ENCODE measurements around the gene LZIC. TPM values are rescaled to one million over a fixed set of nuclear protein-coding genes. Genes with fewer than 3 reads are reported as not detected.
A peak's percentile ranks its signal among the peaks of the same experiment; 100 is the strongest.

The LZIC gene
- total RNA-seq, 1 donor from 2014 or later: 29.1 TPM

DNA sequence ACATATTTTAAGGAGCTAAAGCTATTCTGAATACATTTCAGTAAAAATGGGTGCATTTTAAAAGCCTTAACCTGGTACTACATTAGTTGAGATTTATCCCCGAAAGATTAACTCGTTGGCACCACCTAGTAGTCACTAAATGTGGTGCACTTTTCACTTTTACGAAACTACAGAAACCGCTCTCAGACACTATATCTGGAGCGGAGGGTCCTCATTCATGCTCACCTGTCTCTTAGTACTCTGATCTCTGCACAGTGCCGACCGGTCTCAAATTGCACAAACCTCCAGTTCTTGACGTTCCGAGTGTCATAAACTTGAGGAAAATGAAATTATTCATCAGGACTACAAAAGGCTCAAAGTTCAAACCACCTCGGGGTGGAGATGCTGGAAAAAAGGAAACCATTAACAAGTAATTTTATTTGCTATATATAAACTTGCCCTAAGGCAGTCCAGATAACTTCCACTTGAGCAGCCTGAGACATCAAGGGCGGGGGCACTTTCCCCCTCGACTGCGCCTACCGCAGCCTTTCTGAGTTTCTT lies 722 bp downstream of the LZIC start:
- Histone ChIP-seq H3K4me3 (peak overlapping the region; percentile 76), H3K27ac (peak overlapping the region; percentile 88), H3K27me3 (no peaks in the 10 kb centered on the region), H3K36me3 (peaks cover 15% of the 10 kb centered on the region), H3K9me3 (no peaks in the 10 kb centered on the region), H3K4me1 (peaks cover 14% of the 10 kb centered on the region)
- TF ChIP-seq, protein P1, sequence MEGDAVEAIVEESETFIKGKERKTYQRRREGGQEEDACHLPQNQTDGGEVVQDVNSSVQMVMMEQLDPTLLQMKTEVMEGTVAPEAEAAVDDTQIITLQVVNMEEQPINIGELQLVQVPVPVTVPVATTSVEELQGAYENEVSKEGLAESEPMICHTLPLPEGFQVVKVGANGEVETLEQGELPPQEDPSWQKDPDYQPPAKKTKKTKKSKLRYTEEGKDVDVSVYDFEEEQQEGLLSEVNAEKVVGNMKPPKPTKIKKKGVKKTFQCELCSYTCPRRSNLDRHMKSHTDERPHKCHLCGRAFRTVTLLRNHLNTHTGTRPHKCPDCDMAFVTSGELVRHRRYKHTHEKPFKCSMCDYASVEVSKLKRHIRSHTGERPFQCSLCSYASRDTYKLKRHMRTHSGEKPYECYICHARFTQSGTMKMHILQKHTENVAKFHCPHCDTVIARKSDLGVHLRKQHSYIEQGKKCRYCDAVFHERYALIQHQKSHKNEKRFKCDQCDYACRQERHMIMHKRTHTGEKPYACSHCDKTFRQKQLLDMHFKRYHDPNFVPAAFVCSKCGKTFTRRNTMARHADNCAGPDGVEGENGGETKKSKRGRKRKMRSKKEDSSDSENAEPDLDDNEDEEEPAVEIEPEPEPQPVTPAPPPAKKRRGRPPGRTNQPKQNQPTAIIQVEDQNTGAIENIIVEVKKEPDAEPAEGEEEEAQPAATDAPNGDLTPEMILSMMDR (IDR thresholded peaks at IDR 0.05): peak; percentile 47
- DNase-seq: no peak
- intact Hi-C loops (cut with DNase I): loop anchor here (5.0 kb wide), 1 partner anchor 65 kb away; no protein-coding TSS in a partner anchor
- ATAC-seq: peak; percentile 58

DNA sequence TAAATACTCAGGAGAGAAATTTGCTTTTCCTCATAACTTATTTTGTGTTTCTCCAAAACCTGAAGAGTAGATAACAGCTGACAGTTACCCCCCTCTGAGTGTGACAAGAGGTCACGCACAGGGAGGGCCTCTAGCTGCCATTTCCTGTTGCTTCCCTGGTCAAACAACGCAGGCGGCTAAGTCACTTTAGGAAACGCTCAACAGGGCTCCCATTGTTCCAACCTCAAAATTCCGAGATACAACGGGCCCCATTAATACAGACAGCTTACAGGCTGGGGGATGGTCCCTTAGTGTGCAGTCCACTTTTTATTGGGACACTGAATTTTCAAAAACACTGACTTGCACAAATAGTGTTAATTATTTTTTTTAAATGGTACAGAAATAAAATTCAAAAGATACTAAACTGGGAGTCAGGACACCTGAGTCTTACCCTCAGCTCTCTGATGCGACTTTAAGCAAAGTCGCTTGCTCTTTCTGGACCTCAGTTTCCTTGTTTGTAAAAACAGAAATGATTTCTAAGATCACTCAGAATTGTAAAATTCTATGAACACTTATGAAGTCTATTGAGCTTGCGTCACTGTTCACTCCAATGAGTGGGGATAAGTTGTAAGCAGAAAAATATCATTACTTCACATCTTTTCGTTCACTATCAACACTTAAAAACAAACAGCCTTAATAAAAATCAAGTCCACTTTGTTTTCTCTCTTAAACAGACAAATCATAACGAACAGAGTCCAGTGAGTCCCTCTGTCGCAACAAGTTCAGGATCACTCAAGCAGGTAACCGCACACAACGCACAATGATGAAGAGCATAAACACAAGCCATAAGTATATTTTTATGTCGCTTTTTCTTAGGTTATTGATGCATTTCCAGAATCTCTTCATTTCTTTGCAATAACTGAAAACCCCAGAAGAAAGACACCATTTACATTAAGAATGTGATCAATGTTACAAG lies 13.5 kb downstream of the LZIC start:
- no peak for DNase-seq
- peaks cover 53% of the 10 kb centered on the region for H3K36me3 ChIP-seq
- TF ChIP-seq, protein P1 (IDR thresholded peaks at IDR 0.05): no peak
- H3K27ac ChIP-seq: no peak overlapping the region
- no peak for ATAC-seq
- no peaks in the 10 kb centered on the region for H3K4me1 ChIP-seq
- intact Hi-C loops (cut with DNase I): no loop called here
- no peak overlapping the region for H3K4me3 ChIP-seq
- H3K27me3 ChIP-seq: no peaks in the 10 kb centered on the region
- no peaks in the 10 kb centered on the region for H3K9me3 ChIP-seq

DNA sequence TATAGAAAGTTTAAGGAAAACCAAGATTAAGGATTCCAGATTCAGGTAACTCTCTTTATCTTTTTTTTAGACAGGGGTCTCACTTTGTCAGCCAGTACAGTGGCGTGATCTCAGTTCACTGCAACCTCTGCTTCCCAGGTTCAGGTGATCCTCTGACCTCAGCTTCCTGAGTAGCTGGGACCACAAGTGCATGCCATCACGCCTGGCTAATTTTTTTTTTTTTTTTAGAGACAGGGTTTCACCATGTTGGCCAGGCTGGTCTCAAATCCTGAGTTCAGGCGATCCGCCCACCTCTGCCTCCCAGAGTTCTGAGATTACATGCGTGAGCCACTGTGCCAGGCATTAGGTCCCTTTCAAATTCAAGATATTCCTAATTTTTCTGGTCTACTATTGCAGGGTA lies 15.9 kb downstream of the LZIC start:
- H3K27ac ChIP-seq: no peak overlapping the region
- no peak for DNase-seq
- H3K27me3 ChIP-seq: no peaks in the 10 kb centered on the region
- intact Hi-C loops (cut with DNase I): no loop called here
- no peak for ATAC-seq
- H3K9me3 ChIP-seq: no peaks in the 10 kb centered on the region
- H3K36me3 ChIP-seq: peaks cover 32% of the 10 kb centered on the region
- H3K4me3 ChIP-seq: no peak overlapping the region
- no peaks in the 10 kb centered on the region for H3K4me1 ChIP-seq
- TF ChIP-seq, protein P1 (IDR thresholded peaks at IDR 0.05): no peak

DNA sequence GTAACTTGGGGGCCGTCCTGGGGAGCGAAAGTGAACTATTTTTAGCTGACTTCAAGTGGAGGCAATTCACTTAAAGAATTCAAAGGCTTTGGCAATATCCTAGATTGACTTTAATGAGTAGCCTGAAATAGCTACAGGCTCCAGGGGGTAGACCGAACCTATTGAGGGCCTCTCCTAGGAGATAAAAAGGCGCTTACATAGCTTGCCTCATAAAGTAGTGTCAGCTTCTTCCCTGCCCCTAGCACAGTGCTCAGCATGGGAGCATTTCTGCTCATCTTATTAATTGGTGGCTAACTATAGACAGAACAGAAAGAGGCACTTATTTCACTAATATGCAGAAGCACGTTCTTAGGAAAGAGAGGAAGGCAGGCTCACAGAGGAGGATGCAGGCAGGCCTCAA lies 20.8 kb downstream of the LZIC start:
- Histone ChIP-seq H3K4me3 (no peak overlapping the region), H3K9me3 (no peaks in the 10 kb centered on the region), H3K27me3 (no peaks in the 10 kb centered on the region), H3K36me3 (no peaks in the 10 kb centered on the region), H3K27ac (no peak overlapping the region), H3K4me1 (no peaks in the 10 kb centered on the region)
- TF ChIP-seq, protein P1 (IDR thresholded peaks at IDR 0.05): no peak
- ATAC-seq (peak; percentile 51), DNase-seq (no peak)
- intact Hi-C loops (cut with DNase I): no loop called here

DNA sequence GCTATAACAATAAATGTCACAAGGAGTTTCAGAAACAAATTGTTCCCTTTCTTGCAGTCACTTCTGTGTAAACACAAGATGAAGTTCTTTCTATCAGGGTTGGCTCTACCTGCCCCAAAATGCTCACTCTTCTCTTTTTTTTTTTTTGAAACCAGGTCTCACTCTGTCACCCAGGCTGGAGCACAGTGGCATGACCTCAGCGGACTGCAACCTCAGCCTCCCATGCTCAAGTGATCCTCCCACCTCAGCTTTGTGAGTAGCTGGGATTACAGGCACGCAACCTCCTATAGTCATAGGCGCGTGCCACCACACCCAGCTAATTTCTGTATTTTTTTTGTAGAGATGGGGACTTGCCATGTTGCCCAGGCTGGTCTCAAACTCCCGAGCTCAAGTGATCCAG lies 22.6 kb downstream of the LZIC start:
- no peaks in the 10 kb centered on the region for H3K9me3 ChIP-seq
- H3K4me1 ChIP-seq: no peaks in the 10 kb centered on the region
- H3K27ac ChIP-seq: no peak overlapping the region
- no peaks in the 10 kb centered on the region for H3K27me3 ChIP-seq
- DNase-seq: no peak
- H3K36me3 ChIP-seq: no peaks in the 10 kb centered on the region
- no peak for ATAC-seq
- H3K4me3 ChIP-seq: no peak overlapping the region
- intact Hi-C loops (cut with DNase I): no loop called here
- TF ChIP-seq, protein P1 (IDR thresholded peaks at IDR 0.05): no peak

All from upper lobe of right lung (tissue), 1 donor.